ENCODE results near the gene ZBTB45. TPM values are rescaled to one million over a fixed set of nuclear protein-coding genes. Genes with fewer than 3 reads are reported as not detected.

The ZBTB45 gene
- total and polyA plus RNA-seq, 5 experiments from 2014 or later = 2.8 to 23.0 (median 5.3) TPM

- H3K27me3 Mint-ChIP-seq = no peaks in the 10 kb centered on the region
- peaks cover 0 to 7% (median 2%) of the 10 kb centered on the region in 4 donors for H3K4me1 Mint-ChIP-seq
- no peak overlapping the region for H3K27ac Mint-ChIP-seq
- H3K9me3 Mint-ChIP-seq = no peaks in the 10 kb centered on the region
- H3K4me3 Mint-ChIP-seq = no peak overlapping the region
- DNase-seq = no peak
- no peak for ATAC-seq
- POLR2A ChIA-PET = interaction anchor here (1.1 kb wide), 1 partner anchor 12 kb away, joined by 3 read pairs; the partner anchor contains the start of gene TRIM28
- no peaks in the 10 kb centered on the region for H3K36me3 Mint-ChIP-seq
These were observed 11.6 kb upstream of the ZBTB45 start for GRCh38 chr19:58531034-58531840.

- Mint-ChIP-seq H3K9me3 (no peaks in the 10 kb centered on the region), H3K36me3 (no peaks in the 10 kb centered on the region), H3K27me3 (no peaks in the 10 kb centered on the region), H3K27ac (no peak overlapping the region), H3K4me3 (no peak overlapping the region), H3K4me1 (peaks cover 0 to 7% (median under 1%) of the 10 kb centered on the region in 4 donors)
- POLR2A ChIA-PET = interaction anchor here (1.1 kb wide), 1 partner anchor 10 kb away, joined by 11 read pairs; the partner anchor contains the start of gene ZBTB45
- no peak for ATAC-seq
- DNase-seq = no peak
These were observed 9.8 kb upstream of the ZBTB45 start for GRCh38 chr19:58529405-58529804.

GRCh38 chr19:58522709-58523108 is 3.1 kb upstream of the ZBTB45 start:
- Mint-ChIP-seq H3K4me3 (peak overlapping the region in 1 of 10 donors; percentile 26), H3K36me3 (peaks cover 0 to 3% (median 0%) of the 10 kb centered on the region in 3 donors), H3K27ac (peak overlapping the region in 5 of 10 donors; percentile 16 to 82 (median 73)), H3K9me3 (no peaks in the 10 kb centered on the region), H3K4me1 (peaks cover 23 to 29% (median 29%) of the 10 kb centered on the region in 4 donors), H3K27me3 (no peaks in the 10 kb centered on the region)
- DNase-seq (no peak), ATAC-seq (no peak)
- POLR2A ChIA-PET = no interaction called here

- POLR2A ChIA-PET = interaction anchor here (0.6 to 5.0 kb wide), 8 partner anchors 17 to 464 kb away, joined by 3 to 94 read pairs (median 12); partner anchors contain the start of genes CHMP2A, MZF1, TRIM28 and UBE2M
- Mint-ChIP-seq H3K27ac (peak overlapping the region in 3 of 10 donors; percentile 9 to 84 (median 44)), H3K36me3 (peaks cover 0 to 7% (median 0%) of the 10 kb centered on the region in 3 donors), H3K4me1 (peaks cover 23 to 33% (median 30%) of the 10 kb centered on the region in 4 donors), H3K27me3 (no peaks in the 10 kb centered on the region), H3K9me3 (no peaks in the 10 kb centered on the region), H3K4me3 (peak overlapping the region in 3 of 10 donors; percentile 38 to 62 (median 54))
- ATAC-seq (no peak), DNase-seq (no peak)
These were observed 2.0 kb upstream of the ZBTB45 start for GRCh38 chr19:58521651-58522050.

GRCh38 chr19:58520257-58520599 is 618 bp upstream of the ZBTB45 start:
- peaks cover 0 to 10% (median 0%) of the 10 kb centered on the region in 3 donors for H3K36me3 Mint-ChIP-seq
- H3K4me3 Mint-ChIP-seq = peak overlapping the region; percentile 92 to 98 (median 96)
- H3K27ac Mint-ChIP-seq = peak overlapping the region; percentile 95 to 98 (median 98)
- peaks cover 28 to 41% (median 38%) of the 10 kb centered on the region in 4 donors for H3K4me1 Mint-ChIP-seq
- DNase-seq (no peak), ATAC-seq (no peak)
- no peaks in the 10 kb centered on the region for H3K27me3 Mint-ChIP-seq
- H3K9me3 Mint-ChIP-seq = no peaks in the 10 kb centered on the region
- POLR2A ChIA-PET = interaction anchor here (0.7 to 5.0 kb wide), 30 partner anchors 9 to 497 kb away, joined by 3 to 94 read pairs (median 7); partner anchors contain the start of genes CHMP2A, ERVK3-1, TRIM28 and UBE2M

GRCh38 chr19:58519087-58519354 is 589 bp downstream of the ZBTB45 start:
- Mint-ChIP-seq H3K36me3 (peaks cover 0 to 10% (median 0%) of the 10 kb centered on the region in 3 donors), H3K9me3 (no peaks in the 10 kb centered on the region), H3K4me1 (peaks cover 29 to 50% (median 46%) of the 10 kb centered on the region in 4 donors), H3K27me3 (no peaks in the 10 kb centered on the region), H3K4me3 (peak overlapping the region; percentile 92 to 98 (median 96)), H3K27ac (peak overlapping the region; percentile 95 to 98 (median 98))
- peak in 9 of 10 donors; percentile 30 to 73 (median 41) for DNase-seq
- POLR2A ChIA-PET = interaction anchor here (0.6 to 5.0 kb wide), 21 partner anchors 12 to 337 kb away, joined by 3 to 94 read pairs (median 7); partner anchors contain the start of genes CHMP2A, ERVK3-1, MZF1 and TRIM28
- ATAC-seq = peak; percentile 12 to 18

- H3K4me1 Mint-ChIP-seq = peaks cover 32 to 55% (median 50%) of the 10 kb centered on the region in 4 donors
- POLR2A ChIA-PET = interaction anchor here (0.8 to 5.0 kb wide), 19 partner anchors 12 to 336 kb away, joined by 3 to 94 read pairs (median 7); partner anchors contain the start of genes CHMP2A, ERVK3-1, MZF1 and TRIM28
- no peaks in the 10 kb centered on the region for H3K27me3 Mint-ChIP-seq
- peak overlapping the region; percentile 92 to 98 (median 96) for H3K4me3 Mint-ChIP-seq
- H3K27ac Mint-ChIP-seq = peak overlapping the region; percentile 95 to 98 (median 98)
- peaks cover 0 to 10% (median 0%) of the 10 kb centered on the region in 3 donors for H3K36me3 Mint-ChIP-seq
- no peak for ATAC-seq
- no peaks in the 10 kb centered on the region for H3K9me3 Mint-ChIP-seq
- DNase-seq = no peak
These were observed 1.1 kb downstream of the ZBTB45 start for GRCh38 chr19:58518256-58519086.

GRCh38 chr19:58516964-58517833 is 2.4 kb downstream of the ZBTB45 start:
- POLR2A ChIA-PET = interaction anchor here (0.6 to 5.0 kb wide), 7 partner anchors 28 to 335 kb away, joined by 3 to 94 read pairs (median 6); partner anchors contain the start of genes CHMP2A, MZF1, TRIM28 and UBE2M
- Mint-ChIP-seq H3K4me1 (peaks cover 32 to 60% (median 51%) of the 10 kb centered on the region in 4 donors), H3K27me3 (no peaks in the 10 kb centered on the region), H3K9me3 (no peaks in the 10 kb centered on the region), H3K27ac (no peak overlapping the region), H3K4me3 (peak overlapping the region in 2 of 10 donors; percentile 8 to 14), H3K36me3 (peaks cover 0 to 10% (median 0%) of the 10 kb centered on the region in 3 donors)
- ATAC-seq (no peak), DNase-seq (no peak)

- H3K27ac Mint-ChIP-seq = peak overlapping the region in 2 of 10 donors; percentile 47 to 60
- peaks cover 32 to 60% (median 51%) of the 10 kb centered on the region in 4 donors for H3K4me1 Mint-ChIP-seq
- DNase-seq (no peak), ATAC-seq (no peak)
- POLR2A ChIA-PET = no interaction called here
- H3K36me3 Mint-ChIP-seq = peaks cover 0 to 10% (median 0%) of the 10 kb centered on the region in 3 donors
- H3K4me3 Mint-ChIP-seq = peak overlapping the region in 4 of 10 donors; percentile 41 to 75 (median 62)
- H3K27me3 Mint-ChIP-seq = no peaks in the 10 kb centered on the region
- H3K9me3 Mint-ChIP-seq = no peaks in the 10 kb centered on the region
These were observed 3.3 kb downstream of the ZBTB45 start for GRCh38 chr19:58516246-58516836.

GRCh38 chr19:58515259-58515658 is 4.4 kb downstream of the ZBTB45 start:
- peaks cover 29 to 56% (median 47%) of the 10 kb centered on the region in 4 donors for H3K4me1 Mint-ChIP-seq
- no peak for DNase-seq
- H3K36me3 Mint-ChIP-seq = peaks cover 0 to 10% (median 0%) of the 10 kb centered on the region in 3 donors
- H3K27ac Mint-ChIP-seq = peak overlapping the region in 7 of 10 donors; percentile 19 to 81 (median 69)
- POLR2A ChIA-PET = interaction anchor here (0.6 to 4.6 kb wide), 3 partner anchors 15 to 440 kb away, joined by 6 to 23 read pairs (median 8); no protein-coding TSS in a partner anchor
- H3K27me3 Mint-ChIP-seq = no peaks in the 10 kb centered on the region
- no peak for ATAC-seq
- peak overlapping the region in 9 of 10 donors; percentile 8 to 75 (median 57) for H3K4me3 Mint-ChIP-seq
- no peaks in the 10 kb centered on the region for H3K9me3 Mint-ChIP-seq

GRCh38 chr19:58514564-58515022 is 5.0 kb downstream of the ZBTB45 start:
- H3K4me3 Mint-ChIP-seq = peak overlapping the region; percentile 60 to 91 (median 78)
- POLR2A ChIA-PET = interaction anchor here (0.6 to 4.6 kb wide), 10 partner anchors 14 to 331 kb away, joined by 3 to 23 read pairs (median 7); partner anchors contain the start of genes CHMP2A and TRIM28
- peaks cover 0 to 10% (median 0%) of the 10 kb centered on the region in 3 donors for H3K36me3 Mint-ChIP-seq
- H3K27ac Mint-ChIP-seq = peak overlapping the region in 8 of 10 donors; percentile 62 to 97 (median 87)
- no peaks in the 10 kb centered on the region for H3K9me3 Mint-ChIP-seq
- ATAC-seq = no peak
- peaks cover 23 to 50% (median 41%) of the 10 kb centered on the region in 4 donors for H3K4me1 Mint-ChIP-seq
- no peak for DNase-seq
- no peaks in the 10 kb centered on the region for H3K27me3 Mint-ChIP-seq
